NT2/D1 (cell line): Measurements from ENCODE around the gene TCL1A.

ENCODE experiments used
- SUZ12 ChIP-seq: IDR thresholded peaks from 2 replicates; pipeline ENCODE4 v1.6.1; 2011; ENCODE audit not compliant: insufficient read length, insufficient read depth; ENCODE audit errors: extremely low read depth
- YY1 ChIP-seq: IDR thresholded peaks from 2 replicates; pipeline ENCODE4 v1.6.1; 2011; ENCODE audit not compliant: insufficient read length, insufficient read depth
- ZNF274 ChIP-seq: IDR thresholded peaks from 2 replicates; pipeline ENCODE4 v1.6.1; 2011; ENCODE audit warnings: mild to moderate bottlenecking, low read depth, low read length

DNA sequence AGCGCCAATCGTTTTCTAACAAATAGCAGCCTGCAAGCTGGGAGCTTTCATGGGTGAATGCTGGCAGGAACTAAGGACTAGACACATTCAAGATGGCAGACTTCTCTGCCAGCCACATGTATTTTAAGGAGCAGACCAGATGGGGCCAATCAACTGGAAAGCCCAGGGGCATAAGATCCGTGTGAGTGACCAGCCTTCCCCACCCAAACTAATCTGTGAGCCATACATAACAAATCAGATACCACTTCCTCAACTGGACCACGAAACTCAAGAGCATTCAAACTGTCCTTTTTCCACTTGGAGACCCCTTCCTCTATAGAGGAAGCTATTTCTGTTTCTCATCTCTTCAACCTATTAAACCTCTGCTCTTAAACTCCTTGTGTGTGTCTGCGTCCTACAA, 18.0 kb downstream of the TCL1A start:
- no peak for TF ChIP-seq SUZ12
- TF ChIP-seq YY1, result no peak
- TF ChIP-seq ZNF274, result no peak
